Fibroblast of skin of scalp (primary cell): ENCODE results near the gene CIPC.

Source experiments
- DNase-seq: peaks from one replicate; pipeline ENCODE4 v3.0.0-alpha.2; 2013

The CIPC gene

GRCh38 chr14:77103951-77104350 lies 5.9 kb downstream of the CIPC start:
- no peak for DNase-seq

GRCh38 chr14:77104393-77104792 lies 6.3 kb downstream of the CIPC start:
- DNase-seq = no peak

DNA sequence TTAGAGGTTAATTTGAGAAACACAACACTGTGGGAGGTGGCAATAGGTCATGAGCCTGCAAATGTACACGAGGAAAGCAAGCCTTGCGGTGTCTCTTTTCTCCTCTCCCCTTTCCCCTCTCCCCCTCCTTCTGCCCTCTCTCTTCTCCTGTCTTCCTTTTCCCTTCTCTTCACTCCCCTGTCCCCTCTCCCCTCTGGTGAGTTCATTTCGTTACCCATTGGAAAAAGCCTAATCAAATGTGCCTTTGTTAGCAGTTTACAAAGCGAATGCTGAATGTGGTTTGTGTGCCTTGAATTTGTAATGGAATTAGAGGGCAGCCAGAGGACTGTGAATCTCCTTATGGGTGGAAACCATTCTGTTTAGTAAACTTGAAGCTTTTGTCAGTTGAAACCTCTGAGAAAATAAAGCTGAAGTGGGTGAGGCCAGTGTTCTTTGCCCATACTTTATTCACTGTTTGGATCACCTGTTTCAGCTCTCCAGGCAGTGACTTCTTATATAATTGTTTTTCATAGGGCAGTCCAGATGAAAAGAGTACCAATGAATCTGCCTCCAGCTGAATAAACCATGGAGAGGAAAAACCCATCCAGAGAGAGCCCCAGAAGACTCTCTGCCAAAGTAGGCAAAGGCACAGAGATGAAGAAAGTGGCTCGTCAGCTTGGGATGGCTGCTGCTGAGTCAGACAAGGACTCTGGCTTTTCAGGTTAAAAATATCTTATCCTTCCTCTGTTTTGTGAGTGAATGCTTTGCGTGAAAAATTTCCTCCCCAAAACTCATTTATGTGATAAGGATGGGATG lies 7.3 kb downstream of the CIPC start:
- no peak for DNase-seq

- no peak for DNase-seq
Observed at GRCh38 chr14:77106666-77107065, 8.6 kb downstream of the CIPC start.

DNA sequence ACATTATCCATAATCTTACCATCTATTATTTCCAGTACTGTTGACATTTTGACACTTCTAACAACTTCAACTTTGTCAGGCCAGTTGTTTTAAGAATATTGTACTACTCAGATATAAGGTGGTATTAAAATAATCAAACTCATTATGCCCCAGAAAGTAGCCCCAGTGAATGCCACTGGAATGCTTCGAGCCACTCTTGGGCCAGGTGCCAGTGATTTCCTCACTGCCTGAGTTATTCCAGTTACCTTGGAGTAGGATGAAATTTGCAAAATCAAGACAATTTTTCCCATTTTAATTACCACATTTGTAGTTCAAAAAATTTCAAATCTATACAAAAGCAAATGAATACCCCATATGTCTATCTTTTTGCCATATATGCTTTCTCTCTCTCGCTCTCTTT lies 9.2 kb downstream of the CIPC start:
- DNase-seq = no peak

GRCh38 chr14:77108753-77109152 lies 10.7 kb downstream of the CIPC start:
- no peak for DNase-seq

GRCh38 chr14:77109656-77110055 lies 11.6 kb downstream of the CIPC start:
- no peak for DNase-seq

DNA sequence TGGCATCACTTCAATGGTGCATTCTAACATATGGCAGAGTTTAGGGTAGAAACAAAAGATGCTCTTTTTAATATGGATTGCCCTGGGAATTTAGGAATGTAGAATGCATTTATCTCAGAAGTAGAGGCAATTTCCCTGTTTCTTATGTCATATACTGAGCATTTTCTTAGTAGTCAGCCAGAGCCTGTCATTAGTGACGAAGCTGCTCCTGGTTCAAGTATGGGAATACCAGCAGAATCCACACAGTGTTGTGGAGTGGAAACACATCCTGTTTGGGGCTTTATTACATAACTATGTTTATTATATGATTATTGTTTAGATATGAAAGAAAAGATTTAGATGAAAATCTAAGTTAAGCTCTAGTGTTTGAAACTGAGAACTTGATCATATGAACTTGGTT lies 12.2 kb downstream of the CIPC start:
- DNase-seq = no peak

DNA sequence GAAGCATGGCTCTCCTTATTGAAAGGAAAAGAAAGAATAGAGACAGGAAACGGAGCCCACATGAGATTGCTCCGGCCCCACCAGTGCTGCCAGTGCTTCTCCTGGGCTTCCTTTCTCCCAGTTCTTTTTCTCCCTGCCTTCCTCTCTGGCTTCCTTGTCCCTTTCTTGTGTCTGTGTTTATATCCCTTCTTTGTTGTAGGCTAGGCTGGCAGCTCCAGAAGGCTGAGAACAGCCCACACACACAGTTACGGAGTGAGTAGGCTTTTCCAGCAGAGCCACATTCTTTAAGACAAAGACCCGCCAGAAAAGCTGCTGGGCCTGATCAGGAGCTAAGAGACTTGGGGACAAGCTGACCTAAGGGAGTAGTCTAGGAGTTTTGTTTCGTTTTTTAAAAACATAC lies 13.0 kb downstream of the CIPC start:
- no peak for DNase-seq

- DNase-seq = no peak
Observed at GRCh38 chr14:77113644-77114043, 15.6 kb downstream of the CIPC start.

GRCh38 chr14:77114609-77115008 lies 16.6 kb downstream of the CIPC start:
- no peak for DNase-seq

GRCh38 chr14:77116172-77116817 lies 18.2 kb downstream of the CIPC start:
- no peak for DNase-seq

DNA sequence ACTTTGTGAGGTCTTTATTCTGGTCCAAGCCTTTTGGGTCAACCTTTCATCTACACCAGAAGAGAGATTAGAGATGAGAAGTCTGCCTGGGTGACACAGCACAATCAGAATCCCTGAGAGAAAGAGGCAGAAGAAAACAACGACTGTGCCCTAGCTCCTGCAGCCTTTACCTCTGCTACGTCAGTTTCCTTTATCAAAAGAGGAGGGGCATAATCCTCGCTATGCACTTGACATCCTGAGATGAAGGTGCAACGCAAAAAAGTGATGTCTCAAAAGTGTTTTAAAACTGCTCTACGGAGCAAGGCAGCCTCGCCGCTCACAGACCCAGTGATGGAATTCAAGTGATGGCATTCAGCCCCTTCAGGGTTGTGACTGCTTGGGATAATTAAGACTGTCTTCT lies 21.8 kb downstream of the CIPC start:
- DNase-seq = no peak

- no peak for DNase-seq
Observed at GRCh38 chr14:77120771-77121743, 23.0 kb downstream of the CIPC start.

DNA sequence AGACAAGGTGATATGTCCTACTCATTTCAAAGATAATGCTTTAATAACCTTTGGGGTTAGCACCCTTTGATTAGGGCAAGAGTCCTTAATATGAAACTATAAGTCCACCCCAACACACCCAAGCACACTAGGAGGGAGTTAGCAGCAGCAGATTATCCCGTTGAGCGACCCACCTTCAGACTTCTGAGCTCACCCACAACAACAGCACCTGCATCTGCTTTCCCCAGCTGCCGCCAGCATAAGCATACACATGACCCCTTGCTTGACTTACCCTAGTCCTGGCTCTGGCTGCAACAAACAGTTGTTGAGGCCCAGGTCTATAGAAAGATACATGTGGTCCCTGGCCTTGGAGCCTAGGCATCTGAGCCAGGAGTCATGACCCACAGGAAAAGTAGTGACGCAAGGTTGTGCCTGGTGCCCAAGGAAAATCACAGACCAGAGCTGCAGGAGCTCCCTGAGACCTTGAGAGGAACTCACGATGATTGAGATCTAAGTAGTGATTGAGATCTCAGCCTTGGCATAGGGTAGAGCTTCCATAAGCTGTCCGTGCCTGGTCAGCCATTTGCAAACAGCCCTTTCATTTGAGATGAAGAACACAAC lies 24.6 kb downstream of the CIPC start:
- no peak for DNase-seq

- DNase-seq = no peak
Observed at GRCh38 chr14:77123381-77124325, 25.6 kb downstream of the CIPC start.

- no peak for DNase-seq
Observed at GRCh38 chr14:77124345-77125280, 26.6 kb downstream of the CIPC start.

DNA sequence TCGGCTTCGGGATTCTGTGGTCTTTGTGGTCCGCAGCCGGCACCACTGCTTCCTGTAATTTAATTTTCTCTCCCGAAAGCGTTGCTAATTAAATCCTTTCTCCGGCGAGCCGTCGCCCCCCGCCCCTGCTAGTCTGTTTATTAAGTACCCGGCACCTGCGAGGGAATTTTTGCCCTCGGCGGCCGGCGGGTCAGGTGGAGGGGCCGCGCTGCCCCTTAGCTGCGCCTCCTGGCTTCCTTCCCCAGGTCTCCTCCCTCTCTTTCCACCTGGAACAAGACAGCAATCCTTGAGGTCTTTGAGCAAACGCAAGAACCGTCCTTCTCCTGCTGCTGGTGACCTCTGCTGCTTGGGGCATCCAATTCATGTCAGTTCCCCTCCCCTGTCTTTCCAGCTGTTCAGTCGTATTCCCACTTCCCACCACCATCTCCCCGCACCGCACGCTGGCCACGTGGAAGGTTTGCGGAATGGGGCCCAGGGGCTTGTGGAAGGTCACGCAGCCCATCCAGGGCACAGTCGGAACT lies 27.3 kb downstream of the CIPC start:
- no peak for DNase-seq

DNA sequence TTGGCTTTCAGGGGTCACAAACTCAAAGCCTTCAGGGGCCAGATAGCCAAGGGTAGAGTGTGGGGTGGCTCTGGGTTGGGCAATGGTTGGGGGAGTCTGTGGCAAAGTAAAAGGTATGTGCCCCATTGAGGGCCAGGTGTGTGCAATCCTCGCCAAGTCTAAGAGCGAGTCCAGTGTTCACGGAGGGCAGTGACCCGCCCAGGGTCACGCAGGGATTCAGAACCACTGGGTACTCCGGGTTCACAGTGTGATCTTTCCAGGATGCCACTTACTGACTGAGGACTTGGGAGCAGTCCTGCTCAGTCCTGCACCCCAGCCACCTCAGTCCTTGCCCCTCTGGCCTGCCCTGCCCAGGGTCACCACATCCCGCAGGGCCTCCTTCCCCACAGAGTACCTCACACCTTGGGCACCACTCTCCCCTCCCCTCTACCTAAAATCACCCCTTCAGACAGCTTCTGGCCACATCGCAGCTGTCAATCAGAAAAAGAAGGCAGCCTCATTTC lies 27.8 kb downstream of the CIPC start:
- no peak for DNase-seq

DNA sequence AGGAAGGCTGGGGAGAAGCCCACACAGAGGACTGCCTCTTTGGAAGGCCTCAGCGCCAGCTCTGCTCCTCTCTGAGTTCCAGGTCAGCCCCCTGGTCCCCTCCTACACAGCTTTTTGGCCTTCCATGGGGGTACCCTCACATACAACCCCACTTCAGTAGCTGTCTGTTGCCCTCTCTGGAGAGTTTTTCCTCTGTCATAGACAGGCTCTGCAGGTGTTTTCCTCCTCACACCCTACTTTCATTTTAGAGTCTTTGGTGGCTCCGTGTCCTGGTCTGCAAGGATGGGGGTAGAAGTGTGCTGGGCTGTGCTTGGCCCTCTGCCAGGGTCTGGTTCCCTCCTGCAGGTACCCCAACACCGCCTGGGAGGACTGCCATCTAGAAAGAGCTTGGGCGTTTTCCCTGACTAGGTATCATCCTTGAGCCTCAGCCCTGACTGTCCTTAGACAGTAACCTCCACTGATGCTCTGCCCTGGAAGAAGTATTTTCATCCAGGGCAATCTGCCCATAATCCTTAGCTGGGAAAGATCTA lies 28.5 kb downstream of the CIPC start:
- no peak for DNase-seq
